ENCODE measurements around the gene NTRK3. TPM values are rescaled to one million over a fixed set of nuclear protein-coding genes. Genes with fewer than 3 reads are reported as not detected.

NTRK3 gene
- total RNA-seq, 6 experiments from 2014 or later = 0.02 TPM; not detected in 5

DNA sequence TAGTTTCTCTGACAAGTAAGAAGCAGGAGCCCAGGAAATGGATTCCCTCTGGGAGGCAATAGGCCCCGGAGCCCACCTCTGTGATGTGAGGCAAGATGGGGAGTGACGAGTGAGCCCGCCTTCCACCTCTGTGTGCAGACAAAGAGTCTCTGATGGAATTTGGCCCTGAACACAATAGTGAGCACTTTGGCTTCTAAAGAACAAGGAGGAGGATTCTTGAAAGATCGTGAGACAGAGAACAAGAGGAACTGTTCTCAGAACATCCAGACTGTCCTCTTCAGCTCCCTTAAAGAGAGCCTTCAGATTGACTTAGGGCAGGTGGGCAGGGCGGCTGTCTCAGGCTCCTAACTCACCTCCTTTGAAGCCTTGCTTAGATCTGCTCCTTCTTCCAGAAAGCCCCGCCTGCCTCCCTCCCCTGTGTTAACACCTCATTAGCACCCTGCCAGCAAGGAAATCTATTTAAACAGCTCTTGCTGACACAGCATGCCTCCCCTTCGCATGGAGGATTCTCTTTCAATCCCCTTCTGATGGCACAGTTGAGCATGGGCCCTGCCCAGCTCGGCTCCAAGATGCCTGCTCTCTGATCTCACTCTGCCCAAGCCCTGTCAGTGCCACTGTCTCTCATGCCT lies 430.3 kb downstream of the NTRK3 start:
- no peak for DNase-seq
- Mint-ChIP-seq H3K27me3 (ENCODE audit: insufficient read depth) (no peaks in the 10 kb centered on the region; the same call in 1 of the 2 replicates), H3K4me1 (ENCODE audit: low read depth) (peaks cover 15% of the 10 kb centered on the region), H3K4me3 (no peak overlapping the region), H3K36me3 (ENCODE audit: low read depth) (peaks cover 19% of the 10 kb centered on the region), H3K27ac (no peak overlapping the region), H3K9me3 (peaks cover 11% of the 10 kb centered on the region)
- TF ChIP-seq CTCF (IDR thresholded peaks at IDR 0.05) = no peak

- Mint-ChIP-seq H3K27me3 (ENCODE audit: insufficient read depth) (no peaks in the 10 kb centered on the region), H3K4me3 (no peak overlapping the region), H3K4me1 (ENCODE audit: low read depth) (peaks cover 37% of the 10 kb centered on the region), H3K9me3 (no peaks in the 10 kb centered on the region), H3K36me3 (ENCODE audit: low read depth) (peaks cover 9% of the 10 kb centered on the region; the same call in 1 of the 2 replicates), H3K27ac (no peak overlapping the region)
- TF ChIP-seq CTCF (IDR thresholded peaks at IDR 0.05) = no peak
- no peak for DNase-seq
These were observed 437.8 kb downstream of the NTRK3 start for GRCh38 chr15:87818756-87819155.

- peaks cover 37% of the 10 kb centered on the region for H3K4me1 Mint-ChIP-seq (ENCODE audit: low read depth)
- TF ChIP-seq CTCF (IDR thresholded peaks at IDR 0.05) = peak; percentile 28; the same call in 1 of the 2 replicates
- no peak overlapping the region; the same call in 1 of the 2 replicates for H3K4me3 Mint-ChIP-seq
- peak; percentile 21 for DNase-seq
- H3K9me3 Mint-ChIP-seq = no peaks in the 10 kb centered on the region
- no peaks in the 10 kb centered on the region for H3K27me3 Mint-ChIP-seq (ENCODE audit: insufficient read depth)
- H3K27ac Mint-ChIP-seq = peak overlapping the region; percentile 82
- peaks cover 9% of the 10 kb centered on the region; the same call in 1 of the 2 replicates for H3K36me3 Mint-ChIP-seq (ENCODE audit: low read depth)
These were observed 439.0 kb downstream of the NTRK3 start for GRCh38 chr15:87817553-87817952.

DNA sequence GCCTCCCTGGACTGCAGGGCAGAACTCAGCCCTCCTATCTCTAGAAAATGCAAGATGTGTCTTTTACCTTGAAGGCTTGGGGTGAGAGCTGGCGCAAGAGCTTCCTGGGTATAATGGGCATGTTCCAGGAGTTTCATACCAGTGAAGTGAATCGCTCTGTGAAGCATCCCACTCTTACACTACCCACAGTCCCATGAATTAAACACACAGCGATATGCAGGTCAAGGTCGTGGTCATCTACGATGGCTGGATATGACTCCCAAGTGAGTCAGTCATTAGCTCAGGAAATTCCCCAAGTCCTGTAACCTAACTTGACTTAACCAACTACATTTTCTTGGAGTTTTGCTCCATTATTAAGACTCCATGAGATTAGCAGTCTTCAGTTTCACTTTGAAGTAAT lies 439.7 kb downstream of the NTRK3 start:
- peak overlapping the region; percentile 82 for H3K27ac Mint-ChIP-seq
- peak; percentile 92 for DNase-seq
- H3K9me3 Mint-ChIP-seq = no peaks in the 10 kb centered on the region
- H3K27me3 Mint-ChIP-seq (ENCODE audit: insufficient read depth) = no peaks in the 10 kb centered on the region
- peak overlapping the region; percentile 65 for H3K4me3 Mint-ChIP-seq
- peaks cover 9% of the 10 kb centered on the region; the same call in 1 of the 2 replicates for H3K36me3 Mint-ChIP-seq (ENCODE audit: low read depth)
- peaks cover 37% of the 10 kb centered on the region for H3K4me1 Mint-ChIP-seq (ENCODE audit: low read depth)
- TF ChIP-seq CTCF (IDR thresholded peaks at IDR 0.05) = no peak

GRCh38 chr15:87816016-87816415 lies 440.5 kb downstream of the NTRK3 start:
- peak overlapping the region; percentile 82 for H3K27ac Mint-ChIP-seq
- TF ChIP-seq CTCF (IDR thresholded peaks at IDR 0.05) = no peak
- H3K36me3 Mint-ChIP-seq (ENCODE audit: low read depth) = peaks cover 9% of the 10 kb centered on the region; the same call in 1 of the 2 replicates
- peak; percentile 3 for DNase-seq
- no peaks in the 10 kb centered on the region for H3K9me3 Mint-ChIP-seq
- no peak overlapping the region for H3K4me3 Mint-ChIP-seq
- peaks cover 37% of the 10 kb centered on the region for H3K4me1 Mint-ChIP-seq (ENCODE audit: low read depth)
- H3K27me3 Mint-ChIP-seq (ENCODE audit: insufficient read depth) = no peaks in the 10 kb centered on the region

Other genes starting within 250 kb of the NTRK3 start
- 10 to 100 TPM; 27.3 to 31.3 (median 29.0) TPM for gene MRPL46, start 210.6 kb upstream of the NTRK3 start, total RNA-seq (2021; fragmentation: NEBNext Ultra II Directional; extraction: Animal tissue kit (Norgen Biotek cat#: 25700))
- 10 to 100 TPM; 63.4 to 75.9 (median 69.4) TPM for gene MRPS11, start 211.0 kb upstream of the NTRK3 start, total RNA-seq (2021; fragmentation: NEBNext Ultra II Directional; extraction: Animal tissue kit (Norgen Biotek cat#: 25700))

Data from HFFc6 (cell line).